HG02610 (cell line): Measurements from ENCODE around the gene ASPHD1.
"Not testable (repeated sequence)": the region's sequence is repeated elsewhere in the genome, so short reads cannot be mapped to it uniquely, and the experiment has no call there.

ENCODE experiments used
- ATAC-seq: cut with Tn5 transposase; IDR thresholded peaks from one replicate; pipeline ENCODE4 v1.9.1; 2021; ENCODE audit warnings: mild to moderate bottlenecking, moderate library complexity; ENCODE audit not compliant: unreplicated experiment

The ASPHD1 gene

DNA sequence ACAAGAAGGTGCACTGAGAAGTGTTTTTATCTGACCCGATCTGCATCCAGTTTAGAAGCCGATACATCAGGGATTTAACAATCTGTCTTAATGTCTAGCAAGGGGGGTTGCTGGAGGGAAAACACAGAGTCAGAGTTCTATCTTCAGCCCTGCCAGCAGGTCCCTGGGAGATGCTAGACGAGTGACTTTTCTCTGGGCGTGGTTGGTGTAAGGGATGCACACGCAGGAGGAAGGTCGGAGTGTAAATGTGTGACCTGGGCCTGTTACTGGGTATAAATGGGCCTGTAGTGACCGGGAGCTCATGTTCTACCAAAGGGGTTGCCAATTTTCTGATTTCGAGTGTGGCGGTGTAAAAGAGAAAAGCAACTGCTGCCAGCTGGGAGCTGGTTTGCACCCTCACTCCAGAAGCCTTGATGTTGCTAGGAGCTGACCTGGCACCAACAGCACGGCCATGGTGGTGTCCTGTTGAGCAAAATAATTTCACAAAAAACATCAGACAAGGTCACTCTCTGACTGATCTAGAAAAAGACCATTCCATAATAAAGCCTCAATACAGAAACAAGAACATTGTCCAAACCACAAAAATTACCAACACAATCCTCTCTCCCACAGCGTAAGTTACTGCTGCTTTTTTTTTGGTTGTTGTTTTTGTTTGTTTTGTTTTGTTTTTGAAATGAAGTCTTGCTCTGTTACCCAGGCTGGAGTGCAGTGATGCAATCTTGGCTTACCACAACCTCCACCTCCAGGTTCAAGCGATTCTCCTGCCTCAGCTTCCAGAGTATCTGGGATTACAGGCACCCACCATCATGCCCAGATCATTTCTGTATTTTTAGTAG is 27.0 kb downstream of the ASPHD1 start:
- no peak for ATAC-seq

DNA sequence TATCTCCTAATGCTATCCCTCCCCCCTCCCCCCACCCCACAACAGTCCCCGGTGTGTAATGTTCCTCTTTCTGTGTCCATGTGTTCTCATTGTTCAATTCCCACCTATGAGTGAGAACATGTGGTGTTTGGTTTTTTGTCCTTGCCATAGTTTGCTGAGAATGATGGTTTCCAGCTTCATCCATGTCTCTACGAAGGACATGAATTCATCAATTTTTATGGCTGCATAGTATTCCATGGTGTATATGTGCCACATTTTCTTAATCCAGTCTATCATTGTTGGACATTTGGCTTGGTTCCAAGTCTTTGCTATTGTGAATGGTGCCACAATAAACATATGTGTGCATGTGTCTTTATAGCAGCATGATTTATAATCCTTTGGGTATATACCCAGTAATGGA is 31.5 kb downstream of the ASPHD1 start:
- ATAC-seq: not testable (repeated sequence)

DNA sequence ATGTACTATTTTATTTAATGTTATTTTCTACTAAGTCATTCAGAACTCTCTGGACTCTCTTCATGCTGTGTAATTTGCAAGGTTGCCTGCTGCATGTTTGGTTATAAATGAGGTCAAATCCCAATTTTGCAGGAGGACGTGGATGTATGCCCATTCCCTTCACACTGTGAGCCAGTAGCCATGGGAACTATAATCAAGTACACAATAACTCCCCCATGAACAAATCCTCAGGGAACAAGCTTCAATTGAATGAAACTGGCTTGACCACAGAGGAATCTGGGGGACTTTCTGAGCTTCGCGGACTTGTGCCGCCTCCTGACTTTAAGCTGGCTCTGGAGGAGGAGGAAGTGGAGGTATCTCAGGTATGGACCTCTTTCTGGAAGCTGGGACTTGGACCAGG is 40.4 kb downstream of the ASPHD1 start:
- ATAC-seq: no peak

DNA sequence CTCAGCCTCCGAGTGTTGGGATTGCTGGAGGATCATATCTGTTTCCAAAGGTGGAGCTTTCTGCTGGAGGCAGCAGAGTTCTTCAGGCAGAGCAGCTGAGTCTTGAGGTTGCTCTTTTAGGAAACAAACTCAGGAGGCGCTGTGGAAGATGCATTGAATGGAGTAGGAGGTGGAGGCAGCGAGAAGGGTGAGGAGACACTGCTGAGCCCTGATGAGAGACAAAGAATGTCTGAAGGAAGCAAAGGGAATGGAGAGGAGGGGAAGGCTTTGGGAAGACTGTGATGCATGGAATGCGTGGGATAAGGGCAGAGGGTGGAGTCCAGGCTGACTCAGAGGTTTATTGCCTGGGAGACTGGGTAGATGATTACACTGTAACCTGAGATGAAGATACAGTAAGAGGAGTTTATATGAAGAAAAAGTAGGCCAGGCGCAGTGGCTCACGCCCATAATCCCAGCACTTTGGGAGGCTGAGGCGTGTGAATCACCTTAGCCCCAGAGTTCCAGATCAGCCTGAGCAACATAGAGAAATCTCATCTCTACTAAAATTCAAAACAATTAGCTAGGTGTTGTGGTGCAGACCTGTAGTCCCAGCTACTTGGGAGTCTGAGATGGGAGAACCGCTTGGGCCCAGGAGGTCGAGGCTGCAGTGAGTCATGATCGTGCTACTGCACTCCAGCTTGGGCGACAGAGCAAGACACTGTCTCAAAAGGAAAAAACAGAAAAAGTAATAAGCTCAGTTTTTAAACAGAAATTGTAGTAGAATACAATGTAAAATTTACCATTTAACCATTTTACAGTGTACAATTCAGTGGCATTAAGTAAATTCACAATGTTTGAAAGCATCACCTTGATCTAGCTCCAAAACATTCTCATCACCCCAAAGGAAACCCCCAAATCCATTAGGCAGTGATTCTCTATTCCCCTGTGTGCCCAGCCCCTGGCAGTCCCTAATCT is 43.8 kb downstream of the ASPHD1 start:
- ATAC-seq: no peak

DNA sequence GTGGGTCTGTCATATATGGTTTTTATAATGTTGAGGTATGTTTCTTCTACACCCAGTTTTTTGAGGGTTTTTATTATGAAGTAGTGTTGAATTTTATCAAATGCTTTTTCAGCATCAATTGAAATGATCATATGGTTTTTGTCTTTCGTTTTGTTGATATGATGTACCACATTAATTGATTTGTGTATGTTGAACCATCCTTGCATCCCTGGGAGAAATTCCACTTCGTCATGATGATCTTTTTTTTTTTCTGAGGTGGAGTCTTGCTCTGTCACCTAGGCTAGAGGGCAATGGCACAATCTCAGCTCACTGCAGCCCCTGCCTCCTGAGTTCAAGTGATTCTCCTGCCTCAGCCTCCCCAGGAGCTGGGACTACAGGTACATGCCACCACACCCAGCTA is 47.6 kb downstream of the ASPHD1 start:
- no peak for ATAC-seq

DNA sequence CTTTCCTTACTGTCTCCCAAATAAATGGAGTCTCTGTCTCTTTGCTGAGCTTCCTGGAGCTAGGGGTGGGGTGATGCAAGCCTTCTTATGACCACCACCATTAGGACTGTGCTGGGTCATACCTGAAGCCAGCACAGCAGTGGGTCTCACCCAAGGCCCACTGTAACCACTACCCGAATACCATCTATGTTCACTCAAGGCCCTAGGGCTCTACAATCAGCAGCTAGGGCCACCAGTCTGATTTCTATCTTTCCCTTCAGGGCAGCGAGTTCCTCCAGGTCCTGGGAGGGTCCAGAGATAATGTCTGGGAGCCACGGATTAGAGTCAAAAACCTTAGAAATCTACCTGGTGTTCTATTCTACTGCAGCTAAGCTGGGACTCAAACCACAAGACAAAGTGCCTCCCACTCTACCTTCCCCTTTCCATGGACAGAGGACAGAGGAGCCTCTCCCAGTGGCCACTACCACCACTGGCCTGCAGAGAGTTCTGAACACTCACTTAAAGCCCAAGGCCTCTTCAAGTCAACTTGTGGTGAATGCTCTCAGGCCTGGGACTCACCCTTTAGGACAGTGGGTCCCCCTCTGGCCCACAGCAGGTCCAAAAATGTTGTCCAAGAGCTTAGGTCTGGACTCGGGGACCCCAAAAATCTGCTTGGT is 50.6 kb downstream of the ASPHD1 start:
- ATAC-seq: no peak

DNA sequence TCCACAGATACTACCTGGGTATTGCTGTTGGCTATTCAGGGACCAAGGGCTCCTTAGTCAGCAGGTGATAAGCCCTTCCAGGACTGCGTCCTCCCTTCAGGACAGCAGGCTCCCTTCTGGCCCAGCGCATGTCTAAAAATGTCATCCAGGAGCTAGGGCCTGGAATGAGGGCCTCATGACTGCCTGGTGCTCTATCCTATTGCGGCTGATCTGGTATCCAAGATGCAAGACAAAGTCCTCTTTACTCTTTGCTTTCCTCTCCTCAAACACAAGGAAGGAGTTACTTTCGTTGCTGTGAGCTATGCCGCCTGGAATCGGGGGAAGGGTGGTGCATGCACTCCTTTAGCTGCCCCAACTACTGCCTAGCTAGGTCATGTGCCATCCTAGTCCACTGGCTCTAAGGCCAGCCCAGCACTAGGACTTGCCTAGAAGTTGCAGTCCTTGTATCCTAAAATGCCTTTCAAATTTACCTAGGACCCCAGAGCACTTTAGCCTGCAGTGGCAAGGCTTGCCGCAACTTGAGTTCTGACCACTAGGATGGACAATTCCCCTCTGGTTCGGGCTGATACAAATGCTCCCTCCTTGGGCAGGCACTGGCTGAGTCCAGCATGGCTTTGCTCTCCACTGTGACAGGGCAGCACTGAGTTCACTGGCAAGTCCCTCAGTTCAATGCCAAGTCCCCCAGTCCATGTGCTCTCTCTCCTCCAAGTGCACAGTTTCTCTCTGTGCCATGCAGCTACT is 51.5 kb downstream of the ASPHD1 start:
- ATAC-seq: no peak
